Neural cell (in vitro differentiated cells): Measurements from ENCODE around the gene UBE2F.

Experiments used
- TF ChIP-seq, protein P1 (sequence below): IDR thresholded peaks from 2 replicates; pipeline ENCODE4 v1.6.1; 2012; ENCODE audit warnings: borderline replicate concordance
- TF ChIP-seq, protein P2 (sequence below): fragments of 450-650 bp; IDR thresholded peaks from 2 replicates; pipeline ENCODE4 v1.5.1; 2014; ENCODE audit warnings: antibody characterized with exemption, mild to moderate bottlenecking, moderate library complexity; ENCODE audit not compliant: poor library complexity, severe bottlenecking

DNA sequence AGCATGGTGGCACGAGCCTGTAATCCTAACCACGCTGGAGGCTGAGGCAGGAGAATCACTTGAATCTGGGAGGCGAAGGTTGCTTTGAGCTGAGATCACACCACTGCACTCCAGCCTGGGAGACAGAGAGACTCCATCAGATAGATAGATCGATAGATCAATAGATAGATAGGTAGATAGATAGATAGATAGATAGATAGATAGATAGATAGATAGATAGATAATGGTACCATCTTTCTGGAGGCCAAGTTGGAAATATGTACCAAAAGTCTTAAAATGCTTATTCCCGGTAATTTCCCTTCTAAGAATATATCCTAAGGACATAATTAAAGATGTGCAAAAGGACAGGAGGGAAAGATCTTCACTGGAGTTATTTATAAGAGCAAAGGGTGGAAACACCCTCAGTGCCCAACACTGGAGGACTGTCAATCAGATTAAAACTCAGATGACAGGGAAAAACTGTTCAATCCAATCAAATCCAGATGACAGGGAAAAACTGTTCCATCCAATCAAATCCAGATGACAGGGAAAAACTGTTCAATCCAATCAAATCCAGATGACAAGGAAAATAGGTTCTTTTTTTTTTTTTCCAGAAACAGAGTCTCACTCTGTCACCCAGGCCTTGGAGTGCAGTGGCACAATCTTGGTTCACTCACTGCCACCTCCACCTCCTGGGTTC lies 49.0 kb upstream of the UBE2F start:
- TF ChIP-seq, protein P1, sequence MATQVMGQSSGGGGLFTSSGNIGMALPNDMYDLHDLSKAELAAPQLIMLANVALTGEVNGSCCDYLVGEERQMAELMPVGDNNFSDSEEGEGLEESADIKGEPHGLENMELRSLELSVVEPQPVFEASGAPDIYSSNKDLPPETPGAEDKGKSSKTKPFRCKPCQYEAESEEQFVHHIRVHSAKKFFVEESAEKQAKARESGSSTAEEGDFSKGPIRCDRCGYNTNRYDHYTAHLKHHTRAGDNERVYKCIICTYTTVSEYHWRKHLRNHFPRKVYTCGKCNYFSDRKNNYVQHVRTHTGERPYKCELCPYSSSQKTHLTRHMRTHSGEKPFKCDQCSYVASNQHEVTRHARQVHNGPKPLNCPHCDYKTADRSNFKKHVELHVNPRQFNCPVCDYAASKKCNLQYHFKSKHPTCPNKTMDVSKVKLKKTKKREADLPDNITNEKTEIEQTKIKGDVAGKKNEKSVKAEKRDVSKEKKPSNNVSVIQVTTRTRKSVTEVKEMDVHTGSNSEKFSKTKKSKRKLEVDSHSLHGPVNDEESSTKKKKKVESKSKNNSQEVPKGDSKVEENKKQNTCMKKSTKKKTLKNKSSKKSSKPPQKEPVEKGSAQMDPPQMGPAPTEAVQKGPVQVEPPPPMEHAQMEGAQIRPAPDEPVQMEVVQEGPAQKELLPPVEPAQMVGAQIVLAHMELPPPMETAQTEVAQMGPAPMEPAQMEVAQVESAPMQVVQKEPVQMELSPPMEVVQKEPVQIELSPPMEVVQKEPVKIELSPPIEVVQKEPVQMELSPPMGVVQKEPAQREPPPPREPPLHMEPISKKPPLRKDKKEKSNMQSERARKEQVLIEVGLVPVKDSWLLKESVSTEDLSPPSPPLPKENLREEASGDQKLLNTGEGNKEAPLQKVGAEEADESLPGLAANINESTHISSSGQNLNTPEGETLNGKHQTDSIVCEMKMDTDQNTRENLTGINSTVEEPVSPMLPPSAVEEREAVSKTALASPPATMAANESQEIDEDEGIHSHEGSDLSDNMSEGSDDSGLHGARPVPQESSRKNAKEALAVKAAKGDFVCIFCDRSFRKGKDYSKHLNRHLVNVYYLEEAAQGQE = no peak
- TF ChIP-seq, protein P2, sequence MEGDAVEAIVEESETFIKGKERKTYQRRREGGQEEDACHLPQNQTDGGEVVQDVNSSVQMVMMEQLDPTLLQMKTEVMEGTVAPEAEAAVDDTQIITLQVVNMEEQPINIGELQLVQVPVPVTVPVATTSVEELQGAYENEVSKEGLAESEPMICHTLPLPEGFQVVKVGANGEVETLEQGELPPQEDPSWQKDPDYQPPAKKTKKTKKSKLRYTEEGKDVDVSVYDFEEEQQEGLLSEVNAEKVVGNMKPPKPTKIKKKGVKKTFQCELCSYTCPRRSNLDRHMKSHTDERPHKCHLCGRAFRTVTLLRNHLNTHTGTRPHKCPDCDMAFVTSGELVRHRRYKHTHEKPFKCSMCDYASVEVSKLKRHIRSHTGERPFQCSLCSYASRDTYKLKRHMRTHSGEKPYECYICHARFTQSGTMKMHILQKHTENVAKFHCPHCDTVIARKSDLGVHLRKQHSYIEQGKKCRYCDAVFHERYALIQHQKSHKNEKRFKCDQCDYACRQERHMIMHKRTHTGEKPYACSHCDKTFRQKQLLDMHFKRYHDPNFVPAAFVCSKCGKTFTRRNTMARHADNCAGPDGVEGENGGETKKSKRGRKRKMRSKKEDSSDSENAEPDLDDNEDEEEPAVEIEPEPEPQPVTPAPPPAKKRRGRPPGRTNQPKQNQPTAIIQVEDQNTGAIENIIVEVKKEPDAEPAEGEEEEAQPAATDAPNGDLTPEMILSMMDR = no peak
